ENCODE results near the gene DNAJB14. TPM values are rescaled to one million over a fixed set of nuclear protein-coding genes. Genes with fewer than 3 reads are reported as not detected.

The DNAJB14 gene
- total and polyA plus RNA-seq, 2 experiments from 2014 or later, result 25.1 to 52.6 TPM

- TF ChIP-seq EZH2phosphoT487 (IDR thresholded peaks at IDR 0.05; ENCODE audit: low read depth, severe bottlenecking, unreplicated experiment) (no peak), CTCF (IDR thresholded peaks at IDR 0.05; ENCODE audit: poor library complexity) (no peak), EZH2 (IDR thresholded peaks at IDR 0.05; ENCODE audit: borderline replicate concordance) (no peak)
- WGBS (ENCODE audit: low lambda C conversion rate, missing lambda C conversion rate), result 96% methylated on average over 1 of the region's 1 CpG
These were observed 90.7 kb downstream of the DNAJB14 start for GRCh38 chr4:99855678-99856077.

GRCh38 chr4:99853999-99854398 is 92.4 kb downstream of the DNAJB14 start:
- H3K9me3 ChIP-seq (ENCODE audit: low read depth), result no peaks in the 10 kb centered on the region
- H3K4me3 ChIP-seq, result no peak overlapping the region
- no peaks in the 10 kb centered on the region for H3K9me2 ChIP-seq (replicated peaks; ENCODE audit: insufficient read depth)
- H4K20me1 ChIP-seq (ENCODE audit: insufficient read depth, poor library complexity, severe bottlenecking), result no peaks in the 10 kb centered on the region
- H3K36me3 ChIP-seq (replicated peaks; ENCODE audit: insufficient read depth, low read depth), result no peaks in the 10 kb centered on the region
- no peaks in the 10 kb centered on the region for H3K27me3 ChIP-seq
- no peak overlapping the region for H2AFZ ChIP-seq
- 55% methylated on average over 1 of the region's 1 CpG for WGBS (ENCODE audit: low lambda C conversion rate, missing lambda C conversion rate)
- no peak for DNase-seq (ENCODE audit: low spot score)
- H3K4me2 ChIP-seq, result no peak overlapping the region
- no peak overlapping the region for H3K27ac ChIP-seq
- no peaks in the 10 kb centered on the region for H3K4me1 ChIP-seq (ENCODE audit: insufficient read depth)
- no peaks in the 10 kb centered on the region for H3K79me2 ChIP-seq
- no peak for TF ChIP-seq EZH2 (IDR thresholded peaks at IDR 0.05; ENCODE audit: borderline replicate concordance)
- no peak for TF ChIP-seq CTCF (IDR thresholded peaks at IDR 0.05; ENCODE audit: poor library complexity)
- no peak for TF ChIP-seq EZH2phosphoT487 (IDR thresholded peaks at IDR 0.05; ENCODE audit: low read depth, severe bottlenecking, unreplicated experiment)

More at GRCh38 chr4:99855678-99856077, 90.7 kb downstream of the DNAJB14 start:
- Histone ChIP-seq H3K9me3 (ENCODE audit: low read depth) (no peaks in the 10 kb centered on the region), H3K27ac (no peak overlapping the region), H3K4me2 (no peak overlapping the region), H3K79me2 (no peaks in the 10 kb centered on the region), H3K9me2 (replicated peaks; ENCODE audit: insufficient read depth) (no peaks in the 10 kb centered on the region), H3K4me3 (no peak overlapping the region), H3K27me3 (no peaks in the 10 kb centered on the region), H4K20me1 (ENCODE audit: insufficient read depth, poor library complexity, severe bottlenecking) (no peaks in the 10 kb centered on the region), H3K4me1 (ENCODE audit: insufficient read depth) (no peaks in the 10 kb centered on the region), H2AFZ (no peak overlapping the region), H3K36me3 (replicated peaks; ENCODE audit: insufficient read depth, low read depth) (no peaks in the 10 kb centered on the region)
- DNase-seq (ENCODE audit: low spot score), result no peak

- DNase-seq (ENCODE audit: low spot score), result no peak
- no peaks in the 10 kb centered on the region for H3K4me1 ChIP-seq (ENCODE audit: insufficient read depth)
- H2AFZ ChIP-seq, result no peak overlapping the region
- no peak overlapping the region for H3K27ac ChIP-seq
- no peaks in the 10 kb centered on the region for H3K27me3 ChIP-seq
- H3K9me3 ChIP-seq (ENCODE audit: low read depth), result no peaks in the 10 kb centered on the region
- no peaks in the 10 kb centered on the region for H3K36me3 ChIP-seq (replicated peaks; ENCODE audit: insufficient read depth, low read depth)
- H4K20me1 ChIP-seq (ENCODE audit: insufficient read depth, poor library complexity, severe bottlenecking), result no peaks in the 10 kb centered on the region
- no peak for TF ChIP-seq EZH2 (IDR thresholded peaks at IDR 0.05; ENCODE audit: borderline replicate concordance)
- no peak for TF ChIP-seq CTCF (IDR thresholded peaks at IDR 0.05; ENCODE audit: poor library complexity)
- no peak for TF ChIP-seq EZH2phosphoT487 (IDR thresholded peaks at IDR 0.05; ENCODE audit: low read depth, severe bottlenecking, unreplicated experiment)
- no peak overlapping the region for H3K4me3 ChIP-seq
- no peak overlapping the region for H3K4me2 ChIP-seq
- no peaks in the 10 kb centered on the region for H3K9me2 ChIP-seq (replicated peaks; ENCODE audit: insufficient read depth)
- 90% methylated on average over 3 of the region's 3 CpGs for WGBS (ENCODE audit: low lambda C conversion rate, missing lambda C conversion rate)
- no peaks in the 10 kb centered on the region for H3K79me2 ChIP-seq
These were observed 93.2 kb downstream of the DNAJB14 start for GRCh38 chr4:99853190-99853589.

Measured in hepatocyte (in vitro differentiated cells).